Measurements from ENCODE around the gene SLC9A9.

DNA sequence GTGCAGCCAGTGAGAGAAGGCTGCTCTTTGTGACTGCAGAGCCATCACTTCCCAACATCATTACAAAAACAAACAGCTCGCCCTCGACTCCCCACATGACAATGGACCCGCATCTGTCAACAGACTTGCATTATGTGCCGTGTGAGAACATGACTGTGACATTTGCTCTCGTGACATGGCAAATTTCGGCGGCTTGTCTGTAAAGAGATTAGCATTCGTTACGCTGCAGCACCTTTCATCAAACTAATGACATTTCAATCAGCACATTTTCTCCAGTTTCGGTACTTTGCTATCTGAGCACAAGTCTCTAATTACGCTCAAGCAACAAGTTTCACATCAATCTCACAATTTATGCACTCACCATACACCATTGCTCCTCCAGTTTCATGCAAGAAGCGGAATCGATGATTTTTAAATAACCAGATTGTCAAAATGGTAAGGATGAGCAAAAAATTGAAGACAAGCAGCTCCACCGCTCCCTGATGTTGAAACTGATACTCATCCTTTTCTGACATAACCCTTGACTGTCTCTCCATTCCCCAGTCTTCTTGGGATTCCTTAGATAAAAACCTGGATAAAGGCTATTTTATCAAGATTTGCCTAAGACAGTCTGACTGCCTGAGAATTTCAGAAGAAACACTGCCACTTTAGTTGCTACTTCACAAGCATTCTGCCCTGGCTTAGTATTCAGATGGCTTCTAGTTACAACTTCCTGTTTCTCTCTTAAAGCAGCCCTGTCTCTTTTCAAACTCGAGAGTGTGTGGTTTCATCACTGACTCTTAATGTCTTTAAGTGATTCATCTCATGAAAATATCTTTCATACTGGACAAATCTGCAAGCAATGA, at the start of gene SLC9A9:
- TF ChIP-seq, protein P1, sequence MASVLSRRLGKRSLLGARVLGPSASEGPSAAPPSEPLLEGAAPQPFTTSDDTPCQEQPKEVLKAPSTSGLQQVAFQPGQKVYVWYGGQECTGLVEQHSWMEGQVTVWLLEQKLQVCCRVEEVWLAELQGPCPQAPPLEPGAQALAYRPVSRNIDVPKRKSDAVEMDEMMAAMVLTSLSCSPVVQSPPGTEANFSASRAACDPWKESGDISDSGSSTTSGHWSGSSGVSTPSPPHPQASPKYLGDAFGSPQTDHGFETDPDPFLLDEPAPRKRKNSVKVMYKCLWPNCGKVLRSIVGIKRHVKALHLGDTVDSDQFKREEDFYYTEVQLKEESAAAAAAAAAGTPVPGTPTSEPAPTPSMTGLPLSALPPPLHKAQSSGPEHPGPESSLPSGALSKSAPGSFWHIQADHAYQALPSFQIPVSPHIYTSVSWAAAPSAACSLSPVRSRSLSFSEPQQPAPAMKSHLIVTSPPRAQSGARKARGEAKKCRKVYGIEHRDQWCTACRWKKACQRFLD (CRISPR knock-in tag; IDR thresholded peaks at IDR 0.05): no peak
- TF ChIP-seq TAF1 (IDR thresholded peaks at IDR 0.05; ENCODE audit: control insufficient read depth, extremely low read depth, insufficient read depth, low read length, severe bottlenecking) (no peak), ZNF384 (IDR thresholded peaks at IDR 0.05; ENCODE audit: low read depth, low read length) (no peak), BRCA1 (IDR thresholded peaks at IDR 0.05) (no peak), BRCA1 (CRISPR knock-in tag; IDR thresholded peaks at IDR 0.05) (no peak), NCOA1 (IDR thresholded peaks at IDR 0.05; ENCODE audit: low read depth) (no peak)
- TF ChIP-seq, protein P2, sequence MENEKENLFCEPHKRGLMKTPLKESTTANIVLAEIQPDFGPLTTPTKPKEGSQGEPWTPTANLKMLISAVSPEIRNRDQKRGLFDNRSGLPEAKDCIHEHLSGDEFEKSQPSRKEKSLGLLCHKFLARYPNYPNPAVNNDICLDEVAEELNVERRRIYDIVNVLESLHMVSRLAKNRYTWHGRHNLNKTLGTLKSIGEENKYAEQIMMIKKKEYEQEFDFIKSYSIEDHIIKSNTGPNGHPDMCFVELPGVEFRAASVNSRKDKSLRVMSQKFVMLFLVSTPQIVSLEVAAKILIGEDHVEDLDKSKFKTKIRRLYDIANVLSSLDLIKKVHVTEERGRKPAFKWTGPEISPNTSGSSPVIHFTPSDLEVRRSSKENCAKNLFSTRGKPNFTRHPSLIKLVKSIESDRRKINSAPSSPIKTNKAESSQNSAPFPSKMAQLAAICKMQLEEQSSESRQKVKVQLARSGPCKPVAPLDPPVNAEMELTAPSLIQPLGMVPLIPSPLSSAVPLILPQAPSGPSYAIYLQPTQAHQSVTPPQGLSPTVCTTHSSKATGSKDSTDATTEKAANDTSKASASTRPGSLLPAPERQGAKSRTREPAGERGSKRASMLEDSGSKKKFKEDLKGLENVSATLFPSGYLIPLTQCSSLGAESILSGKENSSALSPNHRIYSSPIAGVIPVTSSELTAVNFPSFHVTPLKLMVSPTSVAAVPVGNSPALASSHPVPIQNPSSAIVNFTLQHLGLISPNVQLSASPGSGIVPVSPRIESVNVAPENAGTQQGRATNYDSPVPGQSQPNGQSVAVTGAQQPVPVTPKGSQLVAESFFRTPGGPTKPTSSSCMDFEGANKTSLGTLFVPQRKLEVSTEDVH (IDR thresholded peaks at IDR 0.05; ENCODE audit: low read depth, partially characterized antibody): no peak
- TF ChIP-seq, protein P3, sequence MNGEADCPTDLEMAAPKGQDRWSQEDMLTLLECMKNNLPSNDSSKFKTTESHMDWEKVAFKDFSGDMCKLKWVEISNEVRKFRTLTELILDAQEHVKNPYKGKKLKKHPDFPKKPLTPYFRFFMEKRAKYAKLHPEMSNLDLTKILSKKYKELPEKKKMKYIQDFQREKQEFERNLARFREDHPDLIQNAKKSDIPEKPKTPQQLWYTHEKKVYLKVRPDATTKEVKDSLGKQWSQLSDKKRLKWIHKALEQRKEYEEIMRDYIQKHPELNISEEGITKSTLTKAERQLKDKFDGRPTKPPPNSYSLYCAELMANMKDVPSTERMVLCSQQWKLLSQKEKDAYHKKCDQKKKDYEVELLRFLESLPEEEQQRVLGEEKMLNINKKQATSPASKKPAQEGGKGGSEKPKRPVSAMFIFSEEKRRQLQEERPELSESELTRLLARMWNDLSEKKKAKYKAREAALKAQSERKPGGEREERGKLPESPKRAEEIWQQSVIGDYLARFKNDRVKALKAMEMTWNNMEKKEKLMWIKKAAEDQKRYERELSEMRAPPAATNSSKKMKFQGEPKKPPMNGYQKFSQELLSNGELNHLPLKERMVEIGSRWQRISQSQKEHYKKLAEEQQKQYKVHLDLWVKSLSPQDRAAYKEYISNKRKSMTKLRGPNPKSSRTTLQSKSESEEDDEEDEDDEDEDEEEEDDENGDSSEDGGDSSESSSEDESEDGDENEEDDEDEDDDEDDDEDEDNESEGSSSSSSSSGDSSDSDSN (IDR thresholded peaks at IDR 0.05; ENCODE audit: borderline replicate concordance in 1 of 2, low read depth in 2 of 2, low read length in 2 of 2): no peak
- TF ChIP-seq, protein P4, sequence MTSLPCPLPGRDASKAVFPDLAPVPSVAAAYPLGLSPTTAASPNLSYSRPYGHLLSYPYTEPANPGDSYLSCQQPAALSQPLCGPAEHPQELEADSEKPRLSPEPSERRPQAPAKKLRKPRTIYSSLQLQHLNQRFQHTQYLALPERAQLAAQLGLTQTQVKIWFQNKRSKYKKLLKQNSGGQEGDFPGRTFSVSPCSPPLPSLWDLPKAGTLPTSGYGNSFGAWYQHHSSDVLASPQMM (CRISPR knock-in tag; IDR thresholded peaks at IDR 0.05): no peak
- TF ChIP-seq, protein P5, sequence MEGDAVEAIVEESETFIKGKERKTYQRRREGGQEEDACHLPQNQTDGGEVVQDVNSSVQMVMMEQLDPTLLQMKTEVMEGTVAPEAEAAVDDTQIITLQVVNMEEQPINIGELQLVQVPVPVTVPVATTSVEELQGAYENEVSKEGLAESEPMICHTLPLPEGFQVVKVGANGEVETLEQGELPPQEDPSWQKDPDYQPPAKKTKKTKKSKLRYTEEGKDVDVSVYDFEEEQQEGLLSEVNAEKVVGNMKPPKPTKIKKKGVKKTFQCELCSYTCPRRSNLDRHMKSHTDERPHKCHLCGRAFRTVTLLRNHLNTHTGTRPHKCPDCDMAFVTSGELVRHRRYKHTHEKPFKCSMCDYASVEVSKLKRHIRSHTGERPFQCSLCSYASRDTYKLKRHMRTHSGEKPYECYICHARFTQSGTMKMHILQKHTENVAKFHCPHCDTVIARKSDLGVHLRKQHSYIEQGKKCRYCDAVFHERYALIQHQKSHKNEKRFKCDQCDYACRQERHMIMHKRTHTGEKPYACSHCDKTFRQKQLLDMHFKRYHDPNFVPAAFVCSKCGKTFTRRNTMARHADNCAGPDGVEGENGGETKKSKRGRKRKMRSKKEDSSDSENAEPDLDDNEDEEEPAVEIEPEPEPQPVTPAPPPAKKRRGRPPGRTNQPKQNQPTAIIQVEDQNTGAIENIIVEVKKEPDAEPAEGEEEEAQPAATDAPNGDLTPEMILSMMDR (IDR thresholded peaks at IDR 0.05 in 2 of 3, conservative IDR thresholded peaks at IDR 0.05 in 1 of 3; ENCODE audit: insufficient read depth in 2 of 3, low read depth in 1 of 3, low read length in 3 of 3): no peak
